ENCODE measurements around the gene B3GALT6.

B3GALT6 gene

GRCh38 chr1:1183833-1184775, 47.9 kb upstream of the B3GALT6 start:
- TF ChIP-seq CTCF (IDR thresholded peaks at IDR 0.05; ENCODE audit: insufficient read depth, low read length) (no peak), SPI1 (IDR thresholded peaks at IDR 0.05; ENCODE audit: borderline replicate concordance, low read depth) (no peak), GABPA (IDR thresholded peaks at IDR 0.05; ENCODE audit: low read depth) (no peak), POLR2AphosphoS5 (IDR thresholded peaks at IDR 0.05; ENCODE audit: low read depth) (no peak)

GRCh38 chr1:1185101-1185765, 46.8 kb upstream of the B3GALT6 start:
- no peak for DNase-seq (ENCODE audit: low read depth in 1 of 2, low spot score in 1 of 2)
- peaks cover 6% of the 10 kb centered on the region for H3K27me3 ChIP-seq (ENCODE audit: insufficient read depth, poor library complexity, severe bottlenecking)
- no peak for TF ChIP-seq REST (IDR thresholded peaks at IDR 0.05; ENCODE audit: insufficient replicate concordance, low read depth)
- no peak for TF ChIP-seq GABPA (IDR thresholded peaks at IDR 0.05; ENCODE audit: low read depth)
- no peak for TF ChIP-seq POLR2AphosphoS5 (IDR thresholded peaks at IDR 0.05; ENCODE audit: low read depth)
- no peak for TF ChIP-seq SPI1 (IDR thresholded peaks at IDR 0.05; ENCODE audit: borderline replicate concordance, low read depth)
- TF ChIP-seq CTCF (IDR thresholded peaks at IDR 0.05; ENCODE audit: insufficient read depth, low read length) = no peak
- no peak overlapping the region for H3K27ac ChIP-seq (replicated peaks)
- no peak overlapping the region for H3K4me3 ChIP-seq (replicated peaks; ENCODE audit: insufficient read depth, low read length)

More at GRCh38 chr1:1183833-1184775, 47.9 kb upstream of the B3GALT6 start:
- H3K27me3 ChIP-seq (ENCODE audit: insufficient read depth, poor library complexity, severe bottlenecking) = peaks cover 6% of the 10 kb centered on the region
- no peak overlapping the region for H3K4me3 ChIP-seq (replicated peaks; ENCODE audit: insufficient read depth, low read length)
- H3K27ac ChIP-seq (replicated peaks) = no peak overlapping the region
- no peak for DNase-seq (ENCODE audit: low read depth in 1 of 2, low spot score in 1 of 2)

- Histone ChIP-seq H3K4me3 (replicated peaks; ENCODE audit: insufficient read depth, low read length) (no peak overlapping the region), H3K27ac (replicated peaks) (no peak overlapping the region), H3K27me3 (ENCODE audit: insufficient read depth, poor library complexity, severe bottlenecking) (no peaks in the 10 kb centered on the region)
- DNase-seq (ENCODE audit: low read depth in 1 of 2, low spot score in 1 of 2) = no peak
- no peak for TF ChIP-seq REST (IDR thresholded peaks at IDR 0.05; ENCODE audit: insufficient replicate concordance, low read depth)
- no peak for TF ChIP-seq POLR2AphosphoS5 (IDR thresholded peaks at IDR 0.05; ENCODE audit: low read depth)
- TF ChIP-seq CTCF (IDR thresholded peaks at IDR 0.05; ENCODE audit: insufficient read depth, low read length) = no peak
- TF ChIP-seq GABPA (IDR thresholded peaks at IDR 0.05; ENCODE audit: low read depth) = no peak
- TF ChIP-seq SPI1 (IDR thresholded peaks at IDR 0.05; ENCODE audit: borderline replicate concordance, low read depth) = no peak
These were observed 44.1 kb upstream of the B3GALT6 start for GRCh38 chr1:1187938-1188337.

All from HL-60 (cell line).